HG02798 (cell line): Measurements from ENCODE around the gene ICE1.

Experiments used
- ATAC-seq: cut with Tn5 transposase; IDR thresholded peaks from one replicate; pipeline ENCODE4 v1.9.1; 2021; ENCODE audit warnings: mild to moderate bottlenecking; ENCODE audit not compliant: unreplicated experiment, poor library complexity

The ICE1 gene

DNA sequence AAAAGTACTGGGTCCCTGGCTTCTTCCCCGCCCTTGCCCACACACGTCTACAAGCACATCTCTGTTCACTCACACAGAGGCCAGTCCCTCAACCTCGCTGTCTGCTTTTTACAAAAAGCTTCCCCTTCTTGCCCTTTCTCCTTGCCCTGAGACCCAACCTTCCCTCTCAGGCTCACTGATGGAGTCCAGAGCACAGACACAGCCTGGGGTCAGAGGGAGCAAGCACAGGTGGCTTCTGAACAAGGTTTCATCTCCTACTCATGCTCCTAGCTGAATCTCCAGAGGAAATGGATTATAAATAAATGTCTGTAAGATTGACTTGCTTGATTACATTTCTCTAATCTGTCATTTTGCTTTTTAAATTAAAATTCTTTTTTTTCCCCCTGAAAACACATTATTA is 101.8 kb downstream of the ICE1 start:
- ATAC-seq: no peak

DNA sequence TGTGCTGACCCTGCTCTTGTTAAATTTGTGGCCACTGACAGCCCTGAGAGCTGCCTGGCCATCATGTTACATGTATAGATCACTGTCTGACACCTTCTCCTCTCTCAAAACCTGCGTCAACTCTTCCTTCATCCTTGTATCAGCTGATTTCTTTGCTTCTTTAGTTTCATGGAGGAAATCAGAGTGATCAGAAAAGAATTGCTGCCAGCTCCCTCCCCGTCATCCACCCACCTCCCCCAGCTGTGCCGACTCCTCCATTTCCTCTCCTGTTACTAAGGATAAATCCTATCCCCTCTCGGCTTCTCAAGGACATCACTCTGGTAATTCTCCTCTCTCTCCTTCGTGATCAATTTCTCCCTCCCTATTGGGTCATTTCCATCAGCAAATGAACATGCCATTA is 108.9 kb downstream of the ICE1 start:
- ATAC-seq: no peak

GRCh38 chr5:5532306-5533076 is 110.0 kb downstream of the ICE1 start:
- no peak for ATAC-seq

DNA sequence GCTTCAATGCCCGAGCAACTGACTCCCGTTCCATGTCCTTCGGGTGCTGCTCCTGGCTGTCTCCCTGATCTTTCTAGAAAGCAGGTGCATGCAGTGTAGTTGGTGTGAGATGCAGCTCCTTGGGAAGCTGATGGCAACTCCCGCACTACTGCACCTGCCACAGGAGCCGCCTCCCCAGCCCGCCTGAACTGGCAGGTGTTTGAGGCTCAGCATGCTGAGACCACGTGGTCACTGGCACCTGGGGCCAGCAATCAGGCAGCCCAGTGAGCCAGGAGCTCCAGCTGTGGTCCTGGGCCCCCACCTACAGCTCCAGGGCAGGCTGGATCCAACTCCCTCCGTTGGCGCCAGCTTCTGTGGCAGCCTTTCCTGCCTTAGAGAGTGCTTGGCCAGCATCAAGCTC is 111.5 kb downstream of the ICE1 start:
- no peak for ATAC-seq

DNA sequence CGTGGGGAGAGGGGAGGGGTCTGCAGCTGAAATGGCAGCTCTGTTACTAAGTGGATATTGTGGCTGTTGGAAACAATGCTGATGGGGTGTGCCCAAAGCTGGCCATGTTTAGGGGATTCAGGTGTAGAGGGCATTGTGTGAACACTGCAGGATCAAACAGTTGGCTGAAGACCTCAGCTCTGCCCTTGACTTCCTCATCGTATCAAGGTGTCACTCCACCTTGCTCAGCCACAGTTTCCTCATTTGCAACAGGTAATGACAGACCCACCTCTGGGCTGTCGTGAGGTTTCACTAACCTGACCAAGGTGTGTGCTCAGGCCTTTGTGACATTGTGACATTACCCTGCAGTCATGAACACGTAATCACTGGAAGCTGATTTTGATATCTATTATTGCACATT is 111.9 kb downstream of the ICE1 start:
- no peak for ATAC-seq

DNA sequence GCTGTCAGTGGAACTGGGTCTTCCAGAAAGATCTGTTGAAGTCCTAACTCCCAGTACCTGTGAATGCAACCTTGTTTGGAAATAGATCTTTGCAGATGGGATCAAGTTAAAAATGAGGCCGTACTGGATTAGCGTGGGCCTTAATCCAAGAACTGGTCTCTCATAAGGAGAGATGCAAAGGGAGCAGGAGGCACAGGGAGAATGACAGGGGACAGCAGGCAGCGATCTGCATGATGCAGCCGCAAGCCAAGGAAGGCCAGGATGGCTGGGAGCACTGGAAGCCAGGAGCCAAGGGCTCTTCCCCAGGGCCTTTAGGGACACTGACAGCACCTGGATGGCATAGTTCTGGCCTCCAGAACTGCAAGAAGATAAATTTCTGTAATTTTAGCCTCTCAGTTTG is 114.4 kb downstream of the ICE1 start:
- ATAC-seq: no peak

DNA sequence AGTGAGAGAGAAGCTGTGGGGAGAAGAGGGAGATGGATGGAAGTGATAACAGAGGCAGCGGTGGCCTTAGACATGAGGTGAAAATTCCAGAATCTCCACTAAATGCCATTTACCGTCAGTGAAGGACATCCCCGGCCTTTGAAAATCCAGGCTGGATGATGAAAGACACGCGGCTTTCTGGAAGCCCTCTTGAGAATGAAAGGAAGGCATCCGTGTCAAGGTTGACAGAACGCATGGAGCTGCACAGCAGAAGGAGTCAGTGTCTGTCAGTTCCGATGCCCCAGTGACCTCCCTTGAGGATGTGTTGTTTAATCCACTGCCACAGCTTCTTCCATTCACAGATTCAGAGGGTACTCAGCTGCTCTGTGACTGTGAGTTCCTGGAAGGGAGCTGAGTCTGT is 114.9 kb downstream of the ICE1 start:
- ATAC-seq: no peak

DNA sequence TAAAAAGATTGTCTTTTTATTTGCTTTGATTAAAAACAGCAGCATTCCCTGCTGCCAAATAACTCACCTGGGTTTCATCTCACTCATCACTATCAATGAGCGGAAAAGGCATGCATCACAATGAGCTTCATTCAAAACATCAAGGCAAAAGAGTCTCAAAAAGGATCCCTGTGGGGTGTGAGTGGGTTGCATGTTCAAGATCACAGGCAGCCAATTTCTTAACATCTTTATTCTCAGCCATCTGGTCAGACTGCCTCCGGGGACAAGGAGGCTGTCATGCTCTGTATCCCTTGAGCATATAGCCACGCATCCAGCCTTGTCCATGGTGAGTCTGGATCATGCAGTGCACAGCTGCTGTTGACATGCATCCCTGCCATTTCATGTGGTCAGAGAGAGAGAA is 117.1 kb downstream of the ICE1 start:
- no peak for ATAC-seq
